ENCODE data around the gene TRPM1. TPM values are rescaled to one million over a fixed set of nuclear protein-coding genes. Genes with fewer than 3 reads are reported as not detected.

TRPM1 gene
- total RNA-seq, 1 donor from 2014 or later, result not detected

DNA sequence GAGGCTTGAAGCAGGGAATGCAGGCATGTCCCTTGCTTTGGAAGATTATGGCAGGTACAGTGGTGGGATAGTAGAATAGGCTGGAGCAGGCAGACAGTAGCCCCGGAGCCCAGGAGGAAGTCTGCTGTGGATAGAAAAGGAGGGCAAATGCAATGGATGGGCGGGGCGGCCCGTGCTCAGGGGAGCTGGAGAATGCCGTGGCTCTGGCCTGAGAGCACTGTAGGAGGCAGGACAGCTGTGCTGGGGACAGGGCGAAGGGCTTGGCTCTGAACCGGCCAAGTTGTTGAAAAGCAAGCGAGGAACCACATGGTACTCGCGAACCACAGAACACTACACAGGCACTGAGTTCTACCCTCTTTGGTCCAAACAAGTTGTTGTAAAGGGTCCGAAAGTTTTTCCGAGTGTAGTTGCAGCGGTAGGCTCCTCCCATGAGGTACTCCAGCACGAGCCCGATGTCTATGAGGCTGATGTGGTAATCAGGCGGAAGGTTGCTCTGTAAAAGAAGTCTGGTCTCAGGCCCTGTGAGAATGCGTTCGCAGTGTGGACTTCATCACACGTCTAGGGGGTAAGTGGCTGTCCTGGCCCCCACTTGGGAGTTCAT is 54.7 kb downstream of the TRPM1 start:
- no peak overlapping the region for H3K27ac Mint-ChIP-seq (ENCODE audit: unreplicated experiment)
- H3K4me3 ChIP-seq (ENCODE audit: insufficient read depth, low read depth, low read length), result no peak overlapping the region
- TF ChIP-seq, protein P1, sequence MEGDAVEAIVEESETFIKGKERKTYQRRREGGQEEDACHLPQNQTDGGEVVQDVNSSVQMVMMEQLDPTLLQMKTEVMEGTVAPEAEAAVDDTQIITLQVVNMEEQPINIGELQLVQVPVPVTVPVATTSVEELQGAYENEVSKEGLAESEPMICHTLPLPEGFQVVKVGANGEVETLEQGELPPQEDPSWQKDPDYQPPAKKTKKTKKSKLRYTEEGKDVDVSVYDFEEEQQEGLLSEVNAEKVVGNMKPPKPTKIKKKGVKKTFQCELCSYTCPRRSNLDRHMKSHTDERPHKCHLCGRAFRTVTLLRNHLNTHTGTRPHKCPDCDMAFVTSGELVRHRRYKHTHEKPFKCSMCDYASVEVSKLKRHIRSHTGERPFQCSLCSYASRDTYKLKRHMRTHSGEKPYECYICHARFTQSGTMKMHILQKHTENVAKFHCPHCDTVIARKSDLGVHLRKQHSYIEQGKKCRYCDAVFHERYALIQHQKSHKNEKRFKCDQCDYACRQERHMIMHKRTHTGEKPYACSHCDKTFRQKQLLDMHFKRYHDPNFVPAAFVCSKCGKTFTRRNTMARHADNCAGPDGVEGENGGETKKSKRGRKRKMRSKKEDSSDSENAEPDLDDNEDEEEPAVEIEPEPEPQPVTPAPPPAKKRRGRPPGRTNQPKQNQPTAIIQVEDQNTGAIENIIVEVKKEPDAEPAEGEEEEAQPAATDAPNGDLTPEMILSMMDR (IDR thresholded peaks at IDR 0.05; ENCODE audit: insufficient read depth, low read depth, low read length), result no peak
- TF ChIP-seq EZH2 (IDR thresholded peaks at IDR 0.05; ENCODE audit: insufficient read depth, low read length), result no peak
- no peak overlapping the region for H3K4me2 ChIP-seq (ENCODE audit: low read length)
- H3K27ac ChIP-seq (ENCODE audit: low read depth, low read length), result no peak overlapping the region
- H3K9ac ChIP-seq (ENCODE audit: low read length), result no peak overlapping the region
- no peaks in the 10 kb centered on the region for H3K36me3 ChIP-seq (ENCODE audit: insufficient read depth, low read length)
- H3K36me3 Mint-ChIP-seq (ENCODE audit: low read depth, unreplicated experiment), result no peaks in the 10 kb centered on the region
- no peaks in the 10 kb centered on the region for H3K4me1 Mint-ChIP-seq (ENCODE audit: low read depth, unreplicated experiment)
- H3K79me2 ChIP-seq (ENCODE audit: insufficient read depth, low read length), result no peaks in the 10 kb centered on the region
- no peak for DNase-seq (ENCODE audit: low read depth)
- FAIRE-seq, result no peak
- peaks cover 3% of the 10 kb centered on the region for H3K9me3 Mint-ChIP-seq (ENCODE audit: unreplicated experiment)
- H4K20me1 ChIP-seq (ENCODE audit: insufficient read depth, low read length), result no peaks in the 10 kb centered on the region
- H3K9me3 ChIP-seq (ENCODE audit: insufficient read depth, low read depth, low read length), result no peaks in the 10 kb centered on the region
- H3K27me3 Mint-ChIP-seq (ENCODE audit: low read depth, unreplicated experiment), result peaks cover 15% of the 10 kb centered on the region
- H3K4me3 Mint-ChIP-seq (ENCODE audit: unreplicated experiment), result no peak overlapping the region
- H2AFZ ChIP-seq (ENCODE audit: low read depth, low read length), result no peak overlapping the region
- peaks cover 3% of the 10 kb centered on the region for H3K27me3 ChIP-seq (ENCODE audit: insufficient read depth, low read length)
- no peaks in the 10 kb centered on the region for H3K4me1 ChIP-seq (ENCODE audit: insufficient read depth, low read length)

GRCh38 chr15:31045606-31046005 is 55.9 kb downstream of the TRPM1 start:
- no peaks in the 10 kb centered on the region for H3K4me1 Mint-ChIP-seq (ENCODE audit: low read depth, unreplicated experiment)

DNA sequence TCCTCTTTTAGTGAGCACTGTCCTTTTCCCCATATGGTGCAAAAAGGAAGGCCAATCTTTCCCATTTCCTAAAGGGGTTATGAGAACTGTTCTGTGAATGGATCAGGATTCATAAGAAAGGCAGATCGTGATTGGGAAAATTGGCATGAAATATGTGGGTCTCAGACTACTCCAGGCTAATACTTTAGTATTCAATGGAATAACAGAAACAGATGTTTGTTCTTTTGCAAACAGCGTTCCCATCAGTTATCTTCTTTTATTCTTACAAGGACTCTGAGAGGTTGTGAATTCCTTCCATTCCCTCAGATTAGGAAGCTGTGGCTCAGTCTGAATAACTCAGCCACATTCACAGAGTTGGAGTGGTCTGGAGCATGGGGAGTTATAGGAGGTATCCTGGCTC is 58.8 kb downstream of the TRPM1 start:
- H3K79me2 ChIP-seq (ENCODE audit: insufficient read depth, low read length), result no peaks in the 10 kb centered on the region
- H2AFZ ChIP-seq (ENCODE audit: low read depth, low read length), result no peak overlapping the region
- no peak for DNase-seq (ENCODE audit: low read depth)

More at GRCh38 chr15:31045606-31046005, 55.9 kb downstream of the TRPM1 start:
- H3K27ac ChIP-seq (ENCODE audit: low read depth, low read length), result no peak overlapping the region
- DNase-seq (ENCODE audit: low read depth), result no peak
- H3K36me3 Mint-ChIP-seq (ENCODE audit: low read depth, unreplicated experiment), result no peaks in the 10 kb centered on the region
- H3K9me3 Mint-ChIP-seq (ENCODE audit: unreplicated experiment), result peaks cover 3% of the 10 kb centered on the region
- no peaks in the 10 kb centered on the region for H3K4me1 ChIP-seq (ENCODE audit: insufficient read depth, low read length)
- H3K79me2 ChIP-seq (ENCODE audit: insufficient read depth, low read length), result no peaks in the 10 kb centered on the region
- no peak overlapping the region for H3K4me3 Mint-ChIP-seq (ENCODE audit: unreplicated experiment)
- H3K9me3 ChIP-seq (ENCODE audit: insufficient read depth, low read depth, low read length), result no peaks in the 10 kb centered on the region
- no peak overlapping the region for H3K4me3 ChIP-seq (ENCODE audit: insufficient read depth, low read depth, low read length)
- FAIRE-seq, result no peak
- no peaks in the 10 kb centered on the region for H4K20me1 ChIP-seq (ENCODE audit: insufficient read depth, low read length)
- H3K27me3 ChIP-seq (ENCODE audit: insufficient read depth, low read length), result peaks cover 3% of the 10 kb centered on the region
- peaks cover 17% of the 10 kb centered on the region for H3K27me3 Mint-ChIP-seq (ENCODE audit: low read depth, unreplicated experiment)
- H2AFZ ChIP-seq (ENCODE audit: low read depth, low read length), result no peak overlapping the region
- no peak overlapping the region for H3K9ac ChIP-seq (ENCODE audit: low read length)
- TF ChIP-seq, protein P1 (IDR thresholded peaks at IDR 0.05; ENCODE audit: insufficient read depth, low read depth, low read length), result no peak
- H3K36me3 ChIP-seq (ENCODE audit: insufficient read depth, low read length), result no peaks in the 10 kb centered on the region
- H3K4me2 ChIP-seq (ENCODE audit: low read length), result no peak overlapping the region
- no peak overlapping the region for H3K27ac Mint-ChIP-seq (ENCODE audit: unreplicated experiment)

More for the DNA sequence above, 58.8 kb downstream of the TRPM1 start:
- Mint-ChIP-seq H3K9me3 (ENCODE audit: unreplicated experiment) (peaks cover 3% of the 10 kb centered on the region), H3K36me3 (ENCODE audit: low read depth, unreplicated experiment) (no peaks in the 10 kb centered on the region), H3K4me3 (ENCODE audit: unreplicated experiment) (no peak overlapping the region), H3K27ac (ENCODE audit: unreplicated experiment) (no peak overlapping the region), H3K4me1 (ENCODE audit: low read depth, unreplicated experiment) (no peaks in the 10 kb centered on the region), H3K27me3 (ENCODE audit: low read depth, unreplicated experiment) (peaks cover 14% of the 10 kb centered on the region)
- H3K27ac ChIP-seq (ENCODE audit: low read depth, low read length), result no peak overlapping the region
- no peaks in the 10 kb centered on the region for H3K9me3 ChIP-seq (ENCODE audit: insufficient read depth, low read depth, low read length)
- TF ChIP-seq, protein P1 (IDR thresholded peaks at IDR 0.05; ENCODE audit: insufficient read depth, low read depth, low read length), result no peak
- TF ChIP-seq EZH2 (IDR thresholded peaks at IDR 0.05; ENCODE audit: insufficient read depth, low read length), result no peak
- peaks cover 3% of the 10 kb centered on the region for H3K27me3 ChIP-seq (ENCODE audit: insufficient read depth, low read length)
- no peaks in the 10 kb centered on the region for H4K20me1 ChIP-seq (ENCODE audit: insufficient read depth, low read length)
- no peak overlapping the region for H3K4me3 ChIP-seq (ENCODE audit: insufficient read depth, low read depth, low read length)
- H3K4me1 ChIP-seq (ENCODE audit: insufficient read depth, low read length), result no peaks in the 10 kb centered on the region
- H3K36me3 ChIP-seq (ENCODE audit: insufficient read depth, low read length), result no peaks in the 10 kb centered on the region
- no peak overlapping the region for H3K4me2 ChIP-seq (ENCODE audit: low read length)
- no peak overlapping the region for H3K9ac ChIP-seq (ENCODE audit: low read length)
- no peak for FAIRE-seq

Data from astrocyte (in vitro differentiated cells and primary cell).